ENCODE results near the gene MYRIP.

DNA sequence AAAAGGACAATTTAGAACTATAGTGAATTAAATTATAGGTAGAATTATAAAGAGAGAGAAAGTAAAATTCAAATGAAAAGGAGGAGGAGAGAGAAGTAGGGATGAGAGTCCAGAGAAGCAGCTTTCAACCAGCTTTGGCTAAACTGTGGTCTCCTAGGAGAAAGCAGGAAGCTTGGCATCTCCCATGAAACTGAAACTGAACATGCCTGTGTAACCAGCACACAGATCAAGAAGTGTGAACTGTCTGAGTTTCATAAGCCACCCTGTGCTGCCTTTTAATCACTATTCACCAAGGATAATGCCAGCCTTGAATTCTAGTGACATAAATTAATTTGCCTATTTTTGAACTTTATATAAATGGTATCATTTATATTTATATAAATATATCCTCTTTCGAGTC, 128.5 kb downstream of the MYRIP start:
- TF ChIP-seq POLR2A (IDR thresholded peaks at IDR 0.05) = no peak
- no peak for TF ChIP-seq CTCF (IDR thresholded peaks at IDR 0.05)
